Left lung (tissue), 10 donors: ENCODE measurements around the gene GJB2. TPM values are rescaled to one million over a fixed set of nuclear protein-coding genes. Genes with fewer than 3 reads are reported as not detected.

Experiments
- ATAC-seq: fragments of 200-7000 bp; cut with Tn5 transposase; one replicate; pipeline ENCODE4 v1.9.1; 2020; ENCODE audit warnings: moderate library complexity
- DNase-seq, 4 donors: peaks; one replicate each; pipeline ENCODE4 v3.0.0-alpha.2; 2013 to 2020
- H3K27ac ChIP-seq, 2 donors: fragments of 200-600 bp; sonication (generic) in 1 of 2; one replicate each; pipeline versions ENCODE4 v1.5.0 to v1.8.0; 2020 to 2021
- H3K27me3 ChIP-seq, 2 donors: fragments of 200-600 bp; sonication (generic) in 1 of 2; one replicate each; pipeline versions ENCODE4 v1.5.0 to v1.8.0; 2020 to 2021
- H3K36me3 ChIP-seq, 2 donors: fragments of 200-600 bp; sonication (generic) in 1 of 2; one replicate each; pipeline versions ENCODE4 v1.5.0 to v1.8.0; 2020 to 2021
- H3K4me1 ChIP-seq, 2 donors: fragments of 200-600 bp; one replicate each; pipeline ENCODE4 v1.8.0; 2021
- H3K4me3 ChIP-seq, 2 donors: fragments of 200-600 bp; sonication (generic) in 1 of 2; one replicate each; pipeline versions ENCODE4 v1.5.0 to v1.8.0; 2020 to 2021; ENCODE audit warnings: mild to moderate bottlenecking in 1 of 2
- H3K9me3 ChIP-seq, 2 donors: fragments of 200-600 bp; sonication (generic) in 1 of 2; one replicate each; pipeline versions ENCODE4 v1.5.0 to v1.8.0; 2020 to 2021
- intact Hi-C, 2 donors: fragments of 100-400 bp; cut with DNase I; formaldehyde crosslinking; loops; one replicate each; pipeline versions ENCODE4 v1.11.2 to v1.14.2; 2022
- polyA plus RNA-seq, 6 donors: library from polyadenylated mRNA; unstranded; fragments of 120-200 nt; gene quantifications; one replicate each; pipeline ENCODE4 v1.2.1, GENCODE V29; 2013; ENCODE audit not compliant: insufficient read length in 6 of 6
- total RNA-seq, 2 donors: library from RNA; stranded (reverse); fragmentation: NEBNext Ultra II Directional; extraction: Animal tissue kit (Norgen Biotek cat#: 25700); gene quantifications; one replicate each; pipeline ENCODE4 v1.2.1, GENCODE V29; 2021
- TF ChIP-seq, protein P1 (sequence below), 2 donors: fragments of 200-600 bp; sonication (generic) in 1 of 2; IDR thresholded peaks; one replicate each; pipeline versions ENCODE4 v1.5.0 to v1.8.0; 2021; ENCODE audit warnings: antibody characterized with exemption in 2 of 2
- donor health status: DM: no; HTN: yes; CAD: no.
- donor health status: DM: no; HTN: no; CAD: no.

The GJB2 gene
- total and polyA plus RNA-seq, 8 donors, result 0.42 to 4.3 (median 0.78) TPM

GRCh38 chr13:20175907-20176652 lies 16.7 kb downstream of the GJB2 start:
- ATAC-seq, result peak; percentile 46
- intact Hi-C loops, result no loop called here
- TF ChIP-seq, protein P1, sequence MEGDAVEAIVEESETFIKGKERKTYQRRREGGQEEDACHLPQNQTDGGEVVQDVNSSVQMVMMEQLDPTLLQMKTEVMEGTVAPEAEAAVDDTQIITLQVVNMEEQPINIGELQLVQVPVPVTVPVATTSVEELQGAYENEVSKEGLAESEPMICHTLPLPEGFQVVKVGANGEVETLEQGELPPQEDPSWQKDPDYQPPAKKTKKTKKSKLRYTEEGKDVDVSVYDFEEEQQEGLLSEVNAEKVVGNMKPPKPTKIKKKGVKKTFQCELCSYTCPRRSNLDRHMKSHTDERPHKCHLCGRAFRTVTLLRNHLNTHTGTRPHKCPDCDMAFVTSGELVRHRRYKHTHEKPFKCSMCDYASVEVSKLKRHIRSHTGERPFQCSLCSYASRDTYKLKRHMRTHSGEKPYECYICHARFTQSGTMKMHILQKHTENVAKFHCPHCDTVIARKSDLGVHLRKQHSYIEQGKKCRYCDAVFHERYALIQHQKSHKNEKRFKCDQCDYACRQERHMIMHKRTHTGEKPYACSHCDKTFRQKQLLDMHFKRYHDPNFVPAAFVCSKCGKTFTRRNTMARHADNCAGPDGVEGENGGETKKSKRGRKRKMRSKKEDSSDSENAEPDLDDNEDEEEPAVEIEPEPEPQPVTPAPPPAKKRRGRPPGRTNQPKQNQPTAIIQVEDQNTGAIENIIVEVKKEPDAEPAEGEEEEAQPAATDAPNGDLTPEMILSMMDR (IDR thresholded peaks at IDR 0.05), result no peak
- no peak for DNase-seq
- H3K4me3 ChIP-seq, result no peak overlapping the region
- peaks cover 7 to 13% of the 10 kb centered on the region in 2 donors for H3K4me1 ChIP-seq
- no peaks in the 10 kb centered on the region for H3K9me3 ChIP-seq
- peak overlapping the region in 1 of 2 donors; percentile 22 for H3K27ac ChIP-seq
- H3K36me3 ChIP-seq, result no peaks in the 10 kb centered on the region
- H3K27me3 ChIP-seq, result peaks cover 0 to 68% of the 10 kb centered on the region in 2 donors

GRCh38 chr13:20175406-20175794 lies 17.3 kb downstream of the GJB2 start:
- TF ChIP-seq, protein P1 (IDR thresholded peaks at IDR 0.05), result no peak
- ATAC-seq (peak; percentile 2), DNase-seq (no peak)
- Histone ChIP-seq H3K27me3 (peaks cover 0 to 64% of the 10 kb centered on the region in 2 donors), H3K27ac (peak overlapping the region; percentile 22 to 70), H3K9me3 (no peaks in the 10 kb centered on the region), H3K4me1 (peaks cover 7 to 13% of the 10 kb centered on the region in 2 donors), H3K4me3 (no peak overlapping the region), H3K36me3 (no peaks in the 10 kb centered on the region)
- intact Hi-C loops, result no loop called here

DNA sequence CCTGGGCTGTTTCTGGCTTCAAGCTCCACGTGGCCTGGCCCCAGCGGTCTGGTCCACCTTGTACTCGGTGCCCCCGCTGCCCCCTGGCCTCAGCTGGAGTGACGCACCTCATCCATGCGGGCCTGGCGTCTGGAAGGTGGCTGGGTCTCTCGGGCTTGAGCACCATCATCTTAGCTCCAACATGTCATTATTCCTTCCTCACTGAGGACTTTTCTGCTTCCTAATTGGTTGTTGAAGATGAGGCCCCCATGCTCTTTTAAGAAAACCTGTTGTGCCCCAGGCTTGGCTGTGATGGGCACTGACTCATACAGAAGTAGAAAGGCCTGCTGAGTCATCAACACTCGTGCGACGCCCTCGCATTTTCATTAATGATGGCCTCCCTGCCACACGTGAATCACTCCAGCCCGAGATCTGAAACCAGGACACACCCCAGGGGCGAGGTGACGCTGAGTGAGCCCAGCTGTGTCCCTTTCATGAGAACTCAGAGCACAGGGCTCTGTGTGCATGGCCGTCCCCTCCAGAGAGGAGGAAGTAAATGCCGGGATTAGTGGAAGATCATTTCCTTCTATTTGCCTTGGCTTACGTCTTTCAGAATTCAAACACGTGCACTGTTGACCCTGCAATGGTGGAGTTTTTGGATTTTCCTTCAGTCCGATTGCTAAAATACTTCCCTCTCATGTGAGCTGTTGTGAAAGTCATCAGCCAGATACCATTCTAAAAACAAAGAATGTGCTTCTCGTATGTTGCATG lies 17.9 kb downstream of the GJB2 start:
- peak in 3 of 4 donors; percentile 79 to 94 (median 89) for DNase-seq
- ATAC-seq, result peak; percentile 94
- Histone ChIP-seq H3K27me3 (peaks cover 0 to 62% of the 10 kb centered on the region in 2 donors), H3K4me1 (peaks cover 7 to 13% of the 10 kb centered on the region in 2 donors), H3K36me3 (no peaks in the 10 kb centered on the region), H3K27ac (peak overlapping the region; percentile 22 to 70), H3K4me3 (no peak overlapping the region), H3K9me3 (no peaks in the 10 kb centered on the region)
- intact Hi-C loops, result no loop called here
- TF ChIP-seq, protein P1 (IDR thresholded peaks at IDR 0.05), result no peak

- Histone ChIP-seq H3K9me3 (no peaks in the 10 kb centered on the region), H3K4me1 (peaks cover 7 to 13% of the 10 kb centered on the region in 2 donors), H3K27me3 (peaks cover 0 to 58% of the 10 kb centered on the region in 2 donors), H3K36me3 (no peaks in the 10 kb centered on the region), H3K4me3 (no peak overlapping the region), H3K27ac (no peak overlapping the region)
- TF ChIP-seq, protein P1 (IDR thresholded peaks at IDR 0.05), result no peak
- DNase-seq (no peak), ATAC-seq (no peak)
- intact Hi-C loops, result no loop called here
Measured at GRCh38 chr13:20173116-20173746, 19.5 kb downstream of the GJB2 start.

DNA sequence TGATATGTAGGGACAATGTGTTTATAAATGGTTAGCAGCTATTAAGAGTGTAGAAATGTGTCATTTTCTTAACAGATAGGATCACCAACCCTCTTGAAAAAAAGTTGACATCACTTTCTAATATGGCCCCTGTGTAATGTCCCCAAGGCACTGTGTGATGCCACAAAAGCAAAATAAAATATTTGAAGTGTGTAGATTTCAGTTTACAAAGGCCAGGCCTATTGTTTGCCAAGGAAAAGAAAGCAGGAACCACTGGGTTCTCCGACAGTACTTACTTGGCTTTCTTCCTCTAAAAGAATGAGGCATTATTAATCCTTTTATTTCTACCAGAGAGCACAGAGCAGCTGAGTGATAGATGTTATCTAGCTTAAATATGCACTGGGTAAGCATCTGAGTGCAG lies 21.4 kb downstream of the GJB2 start:
- Histone ChIP-seq H3K27me3 (peaks cover 0 to 58% of the 10 kb centered on the region in 2 donors), H3K27ac (no peak overlapping the region), H3K4me3 (no peak overlapping the region), H3K36me3 (no peaks in the 10 kb centered on the region), H3K9me3 (no peaks in the 10 kb centered on the region), H3K4me1 (peaks cover 7 to 13% of the 10 kb centered on the region in 2 donors)
- no peak for ATAC-seq
- TF ChIP-seq, protein P1 (IDR thresholded peaks at IDR 0.05), result no peak
- intact Hi-C loops, result no loop called here
- DNase-seq, result no peak
